ENCODE results near the gene TMEM247.
"Not testable (repeated sequence)": the region's sequence is repeated elsewhere in the genome, so short reads cannot be mapped to it uniquely, and the experiment has no call there.

The TMEM247 gene

GRCh38 chr2:46458763-46459500 lies 20.4 kb upstream of the TMEM247 start:
- no peak for DNase-seq (ENCODE audit: extremely low read depth in 1 of 2, low read depth in 1 of 2)

- DNase-seq (ENCODE audit: extremely low read depth in 1 of 2, low read depth in 1 of 2) = no peak
Observed at GRCh38 chr2:46459694-46460093, 19.7 kb upstream of the TMEM247 start.

- DNase-seq (ENCODE audit: extremely low read depth in 1 of 2, low read depth in 1 of 2) = no peak
Observed at GRCh38 chr2:46460241-46460921, 19.0 kb upstream of the TMEM247 start.

GRCh38 chr2:46461011-46461674 lies 18.2 kb upstream of the TMEM247 start:
- DNase-seq (ENCODE audit: extremely low read depth in 1 of 2, low read depth in 1 of 2) = peak; percentile 34 to 46

GRCh38 chr2:46461709-46462171 lies 17.6 kb upstream of the TMEM247 start:
- no peak for DNase-seq (ENCODE audit: extremely low read depth in 1 of 2, low read depth in 1 of 2)

GRCh38 chr2:46462936-46463335 lies 16.4 kb upstream of the TMEM247 start:
- DNase-seq (ENCODE audit: extremely low read depth in 1 of 2, low read depth in 1 of 2) = no peak

GRCh38 chr2:46469116-46469515 lies 10.2 kb upstream of the TMEM247 start:
- no peak for DNase-seq (ENCODE audit: extremely low read depth in 1 of 2, low read depth in 1 of 2)

- DNase-seq (ENCODE audit: extremely low read depth in 1 of 2, low read depth in 1 of 2) = no peak
Observed at GRCh38 chr2:46469700-46470099, 9.7 kb upstream of the TMEM247 start.

GRCh38 chr2:46470114-46470628 lies 9.2 kb upstream of the TMEM247 start:
- DNase-seq (ENCODE audit: extremely low read depth in 1 of 2, low read depth in 1 of 2) = no peak

GRCh38 chr2:46471019-46471583 lies 8.3 kb upstream of the TMEM247 start:
- no peak for DNase-seq (ENCODE audit: extremely low read depth in 1 of 2, low read depth in 1 of 2)

- no peak for DNase-seq (ENCODE audit: extremely low read depth in 1 of 2, low read depth in 1 of 2)
Observed at GRCh38 chr2:46471697-46472096, 7.7 kb upstream of the TMEM247 start.

GRCh38 chr2:46472165-46472564 lies 7.2 kb upstream of the TMEM247 start:
- not testable (repeated sequence) for DNase-seq (ENCODE audit: extremely low read depth in 1 of 2, low read depth in 1 of 2)

GRCh38 chr2:46477462-46477861 lies 1.9 kb upstream of the TMEM247 start:
- DNase-seq (ENCODE audit: extremely low read depth in 1 of 2, low read depth in 1 of 2) = not testable (repeated sequence)

GRCh38 chr2:46477925-46478324 lies 1.4 kb upstream of the TMEM247 start:
- no peak for DNase-seq (ENCODE audit: extremely low read depth in 1 of 2, low read depth in 1 of 2)

- no peak for DNase-seq (ENCODE audit: extremely low read depth in 1 of 2, low read depth in 1 of 2)
Observed at GRCh38 chr2:46480562-46480961, 1.2 kb downstream of the TMEM247 start.

GRCh38 chr2:46481198-46482193 lies 2.1 kb downstream of the TMEM247 start:
- DNase-seq (ENCODE audit: extremely low read depth in 1 of 2, low read depth in 1 of 2) = no peak

- no peak for DNase-seq (ENCODE audit: extremely low read depth in 1 of 2, low read depth in 1 of 2)
Observed at GRCh38 chr2:46482490-46482889, 3.1 kb downstream of the TMEM247 start.

- DNase-seq (ENCODE audit: extremely low read depth in 1 of 2, low read depth in 1 of 2) = no peak
Observed at GRCh38 chr2:46485002-46485401, 5.6 kb downstream of the TMEM247 start.

- no peak for DNase-seq (ENCODE audit: extremely low read depth in 1 of 2, low read depth in 1 of 2)
Observed at GRCh38 chr2:46486436-46486835, 7.1 kb downstream of the TMEM247 start.
